Ishikawa (cell line): Measurements from ENCODE around the gene NDUFAB1.
A peak's percentile ranks its signal among the peaks of the same experiment; 100 is the strongest.

Experiments
- CEBPB ChIP-seq: IDR thresholded peaks from 2 replicates; pipeline ENCODE4 v1.6.1; 2012
- CREB1 ChIP-seq: IDR thresholded peaks from 2 replicates; pipeline ENCODE4 v1.6.1; 2012; ENCODE audit warnings: low read depth
- EGR1 ChIP-seq: IDR thresholded peaks from 2 replicates; pipeline ENCODE4 v1.6.1; 2012
- EP300 ChIP-seq: IDR thresholded peaks from 2 replicates; pipeline ENCODE4 v1.6.1; 2012; ENCODE audit warnings: borderline replicate concordance
- FOXM1 ChIP-seq: IDR thresholded peaks from 2 replicates; pipeline ENCODE4 v1.6.1; 2012; ENCODE audit warnings: low read depth, borderline replicate concordance
- MAX ChIP-seq: IDR thresholded peaks from 2 replicates; pipeline ENCODE4 v1.6.1; 2012
- NFIC ChIP-seq: IDR thresholded peaks from 2 replicates; pipeline ENCODE4 v1.6.1; 2012
- RAD21 ChIP-seq: IDR thresholded peaks from 2 replicates; pipeline ENCODE4 v1.6.1; 2012; ENCODE audit warnings: low read depth
- REST ChIP-seq: IDR thresholded peaks from 2 replicates; pipeline ENCODE4 v1.6.1; 2012; ENCODE audit warnings: low read depth, mild to moderate bottlenecking
- TAF1 ChIP-seq: IDR thresholded peaks from 2 replicates; pipeline ENCODE4 v1.6.1; 2012; ENCODE audit warnings: low read depth, mild to moderate bottlenecking
- TCF12 ChIP-seq: IDR thresholded peaks from 2 replicates; pipeline ENCODE4 v1.6.1; 2012; ENCODE audit warnings: low read depth
- TEAD4 ChIP-seq: IDR thresholded peaks from 2 replicates; pipeline ENCODE4 v1.6.1; 2012
- USF1 ChIP-seq: IDR thresholded peaks from 2 replicates; pipeline ENCODE4 v1.6.1; 2012
- YY1 ChIP-seq: IDR thresholded peaks from 2 replicates; pipeline ENCODE4 v1.6.1; 2012; ENCODE audit warnings: low read depth
- ZBTB7A ChIP-seq: IDR thresholded peaks from 2 replicates; pipeline ENCODE4 v1.6.1; 2012; ENCODE audit warnings: low read depth

Gene NDUFAB1

GRCh38 chr16:23578101-23578830 lies 17.9 kb downstream of the NDUFAB1 start:
- TF ChIP-seq MAX, result no peak
- peak; percentile 24; the same call in 1 of the 2 replicates for TF ChIP-seq NFIC

- TF ChIP-seq RAD21 (no peak), CEBPB (no peak), EGR1 (no peak), REST (no peak)
These were observed 18.6 kb downstream of the NDUFAB1 start for GRCh38 chr16:23577493-23577892.

- TF ChIP-seq USF1 (no peak), TAF1 (no peak), EP300 (no peak), TEAD4 (no peak), NFIC (no peak), CEBPB (no peak), EGR1 (no peak), MAX (no peak), CREB1 (no peak), ZBTB7A (no peak), YY1 (no peak)
These were observed 20.3 kb downstream of the NDUFAB1 start for GRCh38 chr16:23575834-23576233.

- TF ChIP-seq CREB1 (no peak), USF1 (no peak), MAX (no peak), NFIC (no peak), TCF12 (no peak), TAF1 (no peak), ZBTB7A (no peak), TEAD4 (no peak), RAD21 (no peak), CEBPB (no peak), EGR1 (no peak), FOXM1 (no peak), YY1 (no peak), EP300 (no peak), REST (no peak)
These were observed 22.3 kb downstream of the NDUFAB1 start for GRCh38 chr16:23573817-23574216.

- no peak for TF ChIP-seq RAD21
- no peak for TF ChIP-seq TEAD4
- TF ChIP-seq USF1, result no peak
- TF ChIP-seq YY1, result no peak
- no peak for TF ChIP-seq TCF12
- TF ChIP-seq REST, result no peak
- no peak for TF ChIP-seq ZBTB7A
- TF ChIP-seq EGR1, result no peak
- TF ChIP-seq NFIC, result no peak
- TF ChIP-seq CREB1, result no peak
- no peak for TF ChIP-seq CEBPB
- no peak for TF ChIP-seq TAF1
- TF ChIP-seq FOXM1, result no peak
- no peak for TF ChIP-seq EP300
- no peak for TF ChIP-seq MAX
These were observed 23.7 kb downstream of the NDUFAB1 start for GRCh38 chr16:23572394-23572793.
